Activated T-cell treated with anti-CD3 and anti-CD28 coated beads for 4 hours (primary cell): ENCODE data around the gene ADGRD1.

Experiments
- DNase-seq: peaks from one replicate; pipeline ENCODE4 v3.0.0-alpha.2; 2020

ADGRD1 gene

GRCh38 chr12:131140697-131141096 lies 187.0 kb downstream of the ADGRD1 start:
- no peak for DNase-seq

- no peak for DNase-seq
Observed at GRCh38 chr12:131141514-131141913, 187.8 kb downstream of the ADGRD1 start.

GRCh38 chr12:131142891-131143657 lies 189.4 kb downstream of the ADGRD1 start:
- DNase-seq: no peak

GRCh38 chr12:131146173-131146675 lies 192.5 kb downstream of the ADGRD1 start:
- no peak for DNase-seq

GRCh38 chr12:131147293-131147692 lies 193.6 kb downstream of the ADGRD1 start:
- no peak for DNase-seq

- DNase-seq: no peak
Observed at GRCh38 chr12:131147894-131148293, 194.2 kb downstream of the ADGRD1 start.

GRCh38 chr12:131151558-131152345 lies 198.0 kb downstream of the ADGRD1 start:
- no peak for DNase-seq

- DNase-seq: no peak
Observed at GRCh38 chr12:131152587-131152986, 198.9 kb downstream of the ADGRD1 start.

GRCh38 chr12:131153016-131153415 lies 199.3 kb downstream of the ADGRD1 start:
- no peak for DNase-seq

- no peak for DNase-seq
Observed at GRCh38 chr12:131153956-131154355, 200.2 kb downstream of the ADGRD1 start.

GRCh38 chr12:131155131-131155530 lies 201.4 kb downstream of the ADGRD1 start:
- DNase-seq: no peak

GRCh38 chr12:131157743-131158142 lies 204.0 kb downstream of the ADGRD1 start:
- no peak for DNase-seq

- DNase-seq: no peak
Observed at GRCh38 chr12:131159660-131160059, 206.0 kb downstream of the ADGRD1 start.

- no peak for DNase-seq
Observed at GRCh38 chr12:131162113-131162512, 208.4 kb downstream of the ADGRD1 start.

- no peak for DNase-seq
Observed at GRCh38 chr12:131163189-131163738, 209.6 kb downstream of the ADGRD1 start.

- no peak for DNase-seq
Observed at GRCh38 chr12:131164096-131164872, 210.6 kb downstream of the ADGRD1 start.

GRCh38 chr12:131166717-131167116 lies 213.0 kb downstream of the ADGRD1 start:
- DNase-seq: no peak

GRCh38 chr12:131167334-131167733 lies 213.6 kb downstream of the ADGRD1 start:
- no peak for DNase-seq

- no peak for DNase-seq
Observed at GRCh38 chr12:131171029-131171428, 217.3 kb downstream of the ADGRD1 start.

GRCh38 chr12:131174901-131175300 lies 221.2 kb downstream of the ADGRD1 start:
- no peak for DNase-seq

GRCh38 chr12:131176266-131176665 lies 222.6 kb downstream of the ADGRD1 start:
- DNase-seq: no peak

- DNase-seq: no peak
Observed at GRCh38 chr12:131176926-131177325, 223.2 kb downstream of the ADGRD1 start.

GRCh38 chr12:131177599-131177998 lies 223.9 kb downstream of the ADGRD1 start:
- no peak for DNase-seq
